Measurements from ENCODE around the gene MRPL42.

- TF ChIP-seq CTCF (conservative IDR thresholded peaks at IDR 0.05; ENCODE audit: low read depth, low read length), result no peak
- TF ChIP-seq EZH2 (IDR thresholded peaks at IDR 0.05; ENCODE audit: low read length, unreplicated experiment), result no peak
Measured at GRCh38 chr12:93430280-93430679, 37.0 kb upstream of the MRPL42 start.

Data from PC-3 (cell line).